HUES64 (cell line): ENCODE measurements around the gene SMDT1.
"Not testable (repeated sequence)": the region's sequence is repeated elsewhere in the genome, so short reads cannot be mapped to it uniquely, and the experiment has no call there.

Experiments used
- H3K27ac ChIP-seq: 2 replicates; pipeline ENCODE4 v1.7.0; 2013; ENCODE audit warnings: low read depth, low read length, inconsistent platforms
- H3K27me3 ChIP-seq: 2 replicates; pipeline ENCODE4 v1.6.1; 2013; ENCODE audit warnings: mild to moderate bottlenecking, low read length; ENCODE audit not compliant: insufficient read depth
- H3K36me3 ChIP-seq: 2 replicates; pipeline ENCODE4 v1.6.1; 2013; ENCODE audit warnings: mild to moderate bottlenecking, low read length; ENCODE audit not compliant: insufficient read depth
- H3K4me1 ChIP-seq: 2 replicates; pipeline ENCODE4 v1.6.1; 2013; ENCODE audit warnings: mild to moderate bottlenecking, low read length, moderate library complexity; ENCODE audit not compliant: insufficient read depth
- H3K4me3 ChIP-seq: 2 replicates; pipeline ENCODE4 v1.5.1; 2013; ENCODE audit warnings: mild to moderate bottlenecking, low read length, moderate library complexity
- H3K9ac ChIP-seq: 2 replicates; pipeline ENCODE4 v1.6.1; 2013; ENCODE audit warnings: mild to moderate bottlenecking, low read depth, low read length
- H3K9me3 ChIP-seq: 2 replicates; pipeline ENCODE4 v1.6.1; 2013; ENCODE audit warnings: low read depth, low read length; ENCODE audit not compliant: insufficient read depth
- WGBS: fragments of 150-250, 120-280 bp; methylation state at CpG from one replicate; pipeline ENCODE4 v1.1.7; 2013; ENCODE audit warnings: missing lambda C conversion rate; 5-methylcytosine and 5-hydroxymethylcytosine counted together

SMDT1 gene

DNA sequence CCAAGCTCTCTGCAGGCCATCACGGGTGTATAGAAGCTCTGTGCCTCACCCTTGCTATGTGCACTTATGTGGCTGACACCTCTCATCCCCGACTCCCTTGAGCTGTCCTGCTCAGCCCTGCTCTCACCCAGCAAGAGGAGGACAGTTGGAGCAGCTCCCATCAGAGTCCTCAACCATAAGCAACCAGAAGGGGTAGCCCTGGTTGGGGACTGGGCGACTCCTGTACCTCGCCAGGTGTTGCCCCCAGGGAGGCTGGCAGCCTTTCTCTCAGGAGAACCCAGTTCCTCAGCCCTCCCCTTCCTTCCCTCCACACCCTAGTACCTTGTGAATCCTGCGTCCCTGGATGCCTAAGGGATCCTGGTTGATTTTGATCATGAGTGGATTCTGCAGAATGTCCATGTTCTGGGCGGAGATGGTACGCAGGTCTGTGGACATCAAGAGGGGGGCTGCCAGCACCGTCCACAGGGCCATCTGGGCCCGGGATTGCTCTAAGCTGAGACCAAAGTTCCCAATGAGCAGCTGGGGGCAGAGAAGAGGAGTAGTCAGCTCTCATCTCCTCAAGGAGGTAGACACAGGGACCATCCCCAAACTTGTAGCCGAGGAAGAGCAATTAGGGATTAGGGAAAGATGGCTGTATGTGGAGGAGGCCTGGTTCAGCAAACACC is 16.9 kb upstream of the SMDT1 start:
- WGBS: 91% methylated on average over 10 of the region's 10 CpGs
- H3K27me3 ChIP-seq: no peaks in the 10 kb centered on the region
- 0 out of 2 replicates have a peak, but pooled peaks cover 11% of the 10 kb centered on the region for H3K9me3 ChIP-seq
- no peak overlapping the region for H3K27ac ChIP-seq
- H3K9ac ChIP-seq: no peak overlapping the region
- H3K4me3 ChIP-seq: no peak overlapping the region
- H3K4me1 ChIP-seq: peaks cover 12% of the 10 kb centered on the region
- peaks cover 52% of the 10 kb centered on the region for H3K36me3 ChIP-seq

- H3K27me3 ChIP-seq: no peaks in the 10 kb centered on the region
- 93% methylated on average over 1 of the region's 1 CpG for WGBS
- no peak overlapping the region for H3K4me3 ChIP-seq
- peaks cover 41% of the 10 kb centered on the region for H3K36me3 ChIP-seq
- peaks cover 12% of the 10 kb centered on the region for H3K4me1 ChIP-seq
- peak overlapping the region; percentile 9; the same call in 1 of the 2 replicates for H3K27ac ChIP-seq
- no peak overlapping the region for H3K9ac ChIP-seq
- no peaks in the 10 kb centered on the region for H3K9me3 ChIP-seq
Measured at GRCh38 chr22:42064629-42065028, 14.9 kb upstream of the SMDT1 start.

DNA sequence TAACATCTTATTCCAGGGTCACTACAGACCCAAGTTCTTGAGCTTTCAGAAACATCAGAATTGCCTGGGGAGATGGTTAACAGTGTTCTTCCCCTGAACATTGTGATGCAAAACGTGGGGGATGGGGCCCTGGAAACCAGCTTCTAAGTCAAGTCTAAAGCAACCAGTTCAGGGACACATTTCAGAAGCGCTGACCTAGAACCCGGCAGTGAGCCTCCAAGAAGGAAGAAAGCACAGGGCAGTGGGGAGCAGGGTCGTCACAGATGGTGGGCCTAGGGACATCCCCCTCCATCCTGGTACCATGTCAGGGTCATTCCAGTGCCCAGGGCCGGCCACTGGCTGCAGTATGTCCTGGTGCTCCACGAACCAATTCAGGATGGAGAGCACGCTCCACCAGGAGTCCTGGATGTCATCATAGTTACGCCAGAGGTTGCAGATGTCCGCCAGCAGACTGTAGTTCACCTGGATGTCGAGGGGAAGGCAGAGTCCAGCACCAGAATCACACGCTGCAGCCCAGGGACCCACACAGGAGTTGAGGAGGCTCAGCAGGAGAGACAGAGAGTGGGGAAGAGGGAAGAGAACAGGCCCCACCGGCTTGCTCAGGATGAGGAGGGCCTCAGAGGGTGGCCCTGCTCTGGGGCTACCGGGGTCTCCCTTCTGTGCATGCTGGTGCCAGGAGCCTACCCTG is 13.9 kb upstream of the SMDT1 start:
- Histone ChIP-seq H3K36me3 (peaks cover 31% of the 10 kb centered on the region), H3K9me3 (no peaks in the 10 kb centered on the region), H3K4me1 (peaks cover 18% of the 10 kb centered on the region), H3K4me3 (peak overlapping the region; percentile 29; the same call in 1 of the 2 replicates), H3K9ac (no peak overlapping the region), H3K27ac (peak overlapping the region; percentile 53; the same call in 1 of the 2 replicates), H3K27me3 (no peaks in the 10 kb centered on the region)
- whole genome bisulfite sequencing: 77% methylated on average over 13 of the region's 13 CpGs

GRCh38 chr22:42066126-42066761 is 13.3 kb upstream of the SMDT1 start:
- WGBS: 94% methylated on average over 7 of the region's 7 CpGs
- Histone ChIP-seq H3K9ac (no peak overlapping the region), H3K4me3 (no peak overlapping the region), H3K4me1 (peaks cover 18% of the 10 kb centered on the region), H3K36me3 (peaks cover 26% of the 10 kb centered on the region), H3K27me3 (0 out of 2 replicates have a peak, but pooled peaks cover 2% of the 10 kb centered on the region), H3K9me3 (no peaks in the 10 kb centered on the region), H3K27ac (no peak overlapping the region)

- no peak overlapping the region for H3K4me3 ChIP-seq
- peaks cover 18% of the 10 kb centered on the region for H3K4me1 ChIP-seq
- WGBS: 97% methylated on average over 10 of the region's 10 CpGs
- H3K27ac ChIP-seq: no peak overlapping the region
- H3K36me3 ChIP-seq: peaks cover 23% of the 10 kb centered on the region
- no peak overlapping the region for H3K9ac ChIP-seq
- 0 out of 2 replicates have a peak, but pooled peaks cover 3% of the 10 kb centered on the region for H3K27me3 ChIP-seq
- H3K9me3 ChIP-seq: no peaks in the 10 kb centered on the region
Measured at GRCh38 chr22:42066937-42067336, 12.6 kb upstream of the SMDT1 start.

DNA sequence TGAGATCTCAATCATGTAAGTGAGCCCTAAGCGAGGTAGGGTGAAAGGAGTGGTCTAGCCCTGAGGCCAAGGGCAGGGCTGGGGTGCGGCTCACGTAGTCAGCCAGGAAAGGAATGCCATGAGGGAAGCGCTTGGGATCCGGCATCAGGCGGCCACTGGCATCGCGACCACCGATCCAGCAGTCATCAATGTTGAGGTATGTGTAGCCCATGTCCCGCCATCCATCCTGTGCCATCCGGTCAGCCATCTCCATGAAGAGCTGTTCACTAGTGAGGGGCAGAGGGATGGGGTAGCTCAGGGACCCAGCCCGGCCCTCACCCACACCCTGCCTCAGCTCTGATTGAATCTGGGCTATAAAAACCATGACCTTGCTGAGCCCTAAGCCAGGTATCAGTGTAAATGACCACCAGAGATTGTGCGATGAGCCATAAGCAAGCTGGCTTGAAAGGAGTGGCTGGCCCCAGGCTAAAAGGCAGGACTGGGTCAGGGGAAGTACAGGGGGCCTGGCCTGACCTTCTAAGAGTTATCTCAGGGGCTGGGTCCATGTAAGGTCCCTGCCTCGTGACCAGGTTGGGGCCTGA is 11.7 kb upstream of the SMDT1 start:
- no peak overlapping the region for H3K9ac ChIP-seq
- peaks cover 18% of the 10 kb centered on the region for H3K4me1 ChIP-seq
- peaks cover 17% of the 10 kb centered on the region for H3K36me3 ChIP-seq
- no peak overlapping the region for H3K27ac ChIP-seq
- 88% methylated on average over 14 of the region's 14 CpGs for WGBS
- no peaks in the 10 kb centered on the region for H3K9me3 ChIP-seq
- no peak overlapping the region for H3K4me3 ChIP-seq
- H3K27me3 ChIP-seq: peaks cover 3% of the 10 kb centered on the region; the same call in 1 of the 2 replicates

- Histone ChIP-seq H3K36me3 (peaks cover 14% of the 10 kb centered on the region), H3K4me1 (peaks cover 21% of the 10 kb centered on the region), H3K9ac (no peak overlapping the region), H3K9me3 (no peaks in the 10 kb centered on the region), H3K4me3 (no peak overlapping the region), H3K27me3 (peaks cover 7% of the 10 kb centered on the region), H3K27ac (no peak overlapping the region)
- 96% methylated on average over 4 of the region's 4 CpGs for WGBS
Measured at GRCh38 chr22:42068291-42068690, 11.2 kb upstream of the SMDT1 start.

- Histone ChIP-seq H3K27me3 (peaks cover 17% of the 10 kb centered on the region), H3K4me3 (peak overlapping the region; percentile 61), H3K4me1 (peaks cover 26% of the 10 kb centered on the region), H3K27ac (no peak overlapping the region), H3K36me3 (peaks cover 14% of the 10 kb centered on the region), H3K9ac (peak overlapping the region; percentile 48), H3K9me3 (no peaks in the 10 kb centered on the region)
- 31% methylated on average over 18 of the region's 19 CpGs for WGBS
Measured at GRCh38 chr22:42069801-42070516, 9.5 kb upstream of the SMDT1 start.

DNA sequence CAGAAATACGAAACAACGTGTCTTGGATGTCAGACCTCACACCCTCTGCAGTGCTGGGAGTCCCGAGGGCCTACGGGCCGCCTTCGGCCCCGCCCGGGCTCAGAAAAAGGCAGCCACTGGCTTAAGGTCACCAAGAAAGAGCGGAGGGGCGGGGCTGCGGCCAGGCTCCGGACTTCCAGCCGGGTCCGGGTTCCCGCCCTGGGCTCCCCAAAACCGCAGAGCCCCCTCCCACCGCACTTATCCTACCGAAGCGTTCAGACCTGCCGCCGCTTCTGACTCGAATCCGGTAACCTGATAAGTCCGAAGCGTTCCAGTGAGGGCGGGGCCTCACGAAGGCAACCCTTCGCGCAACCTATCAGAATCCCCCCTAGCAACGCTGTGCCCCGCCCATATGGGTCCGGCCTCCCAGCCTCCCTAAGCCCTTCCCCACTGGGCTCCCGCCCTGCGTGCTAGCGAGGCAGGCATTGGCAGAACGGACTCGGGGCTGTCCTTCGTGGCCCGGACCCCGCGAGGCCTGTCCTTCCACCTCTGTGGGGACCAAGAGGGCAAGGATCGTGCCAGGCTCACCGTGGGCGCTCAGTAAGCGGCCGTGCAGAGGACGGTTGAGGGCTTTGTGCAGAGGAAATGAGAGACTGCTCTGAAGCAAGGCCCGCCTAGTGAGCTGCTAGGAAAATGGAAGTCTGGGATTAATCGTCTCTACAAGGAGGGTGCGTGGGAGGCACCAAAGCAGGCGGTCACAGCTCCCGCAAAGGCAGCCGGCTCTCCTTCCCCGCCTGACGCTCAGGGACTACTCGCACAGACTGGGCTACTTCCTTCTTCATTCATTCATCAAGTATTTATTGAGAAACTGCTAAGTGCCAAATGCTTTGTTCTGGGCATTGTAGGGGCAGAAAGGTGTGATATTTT is 8.7 kb upstream of the SMDT1 start, which contains the start of gene NAGA:
TSS of gene NAGA (minus strand) at position 296 of the 906 bp plus-strand sequence. CDS start 515 bp downstream, outside the sequence.
- Histone ChIP-seq H3K36me3 (peaks cover 12% of the 10 kb centered on the region), H3K4me3 (peak within 1 kb of the TSS; percentile 61), H3K4me1 (peaks cover 21% of the 10 kb centered on the region), H3K9me3 (no peaks in the 10 kb centered on the region), H3K27ac (peak within 1 kb of the TSS; percentile 53; the same call in 1 of the 2 replicates), H3K9ac (peak within 1 kb of the TSS; percentile 69), H3K27me3 (peaks cover 17% of the 10 kb centered on the region)
- WGBS: 3% methylated on average over 56 of the region's 56 CpGs

DNA sequence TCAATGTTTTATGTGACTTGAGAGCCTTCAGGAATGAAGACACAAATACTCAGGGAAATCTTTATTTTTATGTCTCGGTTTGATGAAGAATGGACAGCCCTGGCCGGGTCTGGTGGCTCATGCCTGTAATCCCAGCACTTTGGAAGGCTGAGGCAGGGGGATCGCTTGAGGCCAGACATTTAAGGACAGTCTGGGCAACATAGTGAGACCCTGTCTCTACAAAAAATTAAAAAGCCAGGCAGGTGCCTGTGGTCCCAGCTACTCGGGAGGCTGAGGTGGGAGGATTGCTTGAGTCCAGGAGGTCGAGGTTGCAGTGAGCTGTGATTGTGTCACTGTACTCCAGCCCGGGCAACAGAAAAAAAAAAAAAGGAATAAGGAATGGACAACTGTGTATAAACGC is 8.0 kb upstream of the SMDT1 start:
- Histone ChIP-seq H3K36me3 (peaks cover 11% of the 10 kb centered on the region), H3K27me3 (peaks cover 17% of the 10 kb centered on the region), H3K4me1 (peaks cover 20% of the 10 kb centered on the region)
- H3K27ac ChIP-seq, H3K4me3 ChIP-seq, H3K9ac ChIP-seq, H3K9me3 ChIP-seq: not testable (repeated sequence)
- 91% methylated on average over 7 of the region's 7 CpGs for WGBS
